ENCODE data around the gene CELF5. TPM values are rescaled to one million over a fixed set of nuclear protein-coding genes. Genes with fewer than 3 reads are reported as not detected.

The CELF5 gene
- total RNA-seq, 2 experiments from 2014 or later: 0.20 to 0.56 TPM

- no peak for TF ChIP-seq CTCF (IDR thresholded peaks at IDR 0.05)
- no peaks in the 10 kb centered on the region for H3K36me3 Mint-ChIP-seq (ENCODE audit: low read depth)
- DNase-seq (no peak), ATAC-seq (no peak)
- H3K27me3 Mint-ChIP-seq: peaks cover 16% of the 10 kb centered on the region
- CTCF ChIA-PET: interaction anchor here (2.0 kb wide), 1 partner anchor 9 kb away, joined by 12 read pairs; no protein-coding TSS in a partner anchor
- H3K9me3 Mint-ChIP-seq: no peaks in the 10 kb centered on the region
- H3K4me3 Mint-ChIP-seq: no peak overlapping the region
- intact Hi-C loops (cut with micrococcal nuclease): no loop called here
- POLR2A ChIA-PET: no interaction called here
- H3K4me1 Mint-ChIP-seq (ENCODE audit: low read depth): no peaks in the 10 kb centered on the region
- no peak overlapping the region for H3K27ac Mint-ChIP-seq
Observed at GRCh38 chr19:3266092-3266693, 41.7 kb downstream of the CELF5 start.

DNA sequence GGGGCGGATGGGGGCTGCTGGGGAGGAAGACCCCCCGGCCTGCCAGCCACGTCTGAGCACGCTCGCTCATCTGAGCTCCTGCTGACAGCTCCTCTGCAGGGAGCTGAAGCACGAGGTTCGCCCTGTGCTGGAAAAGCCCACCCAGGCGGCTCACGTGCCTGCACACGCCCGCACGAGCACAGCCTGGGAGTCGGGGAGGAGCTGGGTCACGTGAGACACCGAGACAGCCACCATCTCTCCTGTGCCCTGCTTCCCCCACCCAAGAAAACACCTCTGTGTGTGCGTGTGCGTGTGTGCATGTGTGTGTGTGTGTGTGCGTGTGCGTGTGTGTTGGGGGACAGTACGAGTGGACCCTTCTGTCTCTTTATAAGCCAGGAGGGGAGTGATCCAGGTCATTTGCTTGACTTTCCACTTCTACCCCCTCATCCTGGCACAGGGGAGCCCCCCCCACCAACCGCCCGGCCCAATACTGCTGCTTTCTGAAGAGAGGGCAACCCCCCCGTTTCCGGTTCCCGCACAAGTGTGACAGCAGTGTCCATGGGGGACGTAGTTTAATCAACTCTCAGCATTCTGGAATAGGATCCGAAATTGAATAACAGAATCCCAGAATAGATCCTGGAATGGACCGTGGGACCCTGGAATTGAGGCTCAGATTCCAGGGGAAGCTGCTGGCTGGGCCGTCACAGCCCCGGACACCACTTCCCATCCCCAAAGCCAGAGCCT is 42.5 kb downstream of the CELF5 start:
- CTCF ChIA-PET: no interaction called here
- POLR2A ChIA-PET: interaction anchor here (1.0 kb wide), 1 partner anchor 109 kb away, joined by 3 read pairs; no protein-coding TSS in a partner anchor
- ATAC-seq: no peak

DNA sequence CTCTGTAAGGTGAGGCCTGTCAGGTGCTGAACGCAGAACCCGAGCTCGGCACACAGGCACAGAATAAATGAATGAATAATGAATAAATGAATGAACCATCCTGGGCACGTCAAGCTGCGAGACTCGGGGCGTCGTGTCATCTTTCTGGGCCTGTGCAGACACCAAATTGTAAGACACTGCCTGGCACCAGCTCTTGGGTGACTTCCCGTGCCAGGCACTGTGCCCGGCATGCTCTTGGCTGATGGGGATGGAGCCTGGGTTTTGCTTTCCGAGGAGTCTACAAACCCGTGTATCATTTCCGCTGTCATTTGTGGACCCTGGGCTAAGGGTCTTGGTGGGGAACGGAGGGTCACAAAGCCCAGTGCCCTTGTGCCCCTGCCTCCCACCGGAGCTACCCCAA is 43.9 kb downstream of the CELF5 start:
- no peaks in the 10 kb centered on the region for H3K36me3 Mint-ChIP-seq (ENCODE audit: low read depth)
- no peaks in the 10 kb centered on the region for H3K9me3 Mint-ChIP-seq
- H3K4me1 Mint-ChIP-seq (ENCODE audit: low read depth): no peaks in the 10 kb centered on the region
- H3K27ac Mint-ChIP-seq: no peak overlapping the region
- intact Hi-C loops (cut with micrococcal nuclease): no loop called here
- H3K27me3 Mint-ChIP-seq: peaks cover 23% of the 10 kb centered on the region
- TF ChIP-seq CTCF (IDR thresholded peaks at IDR 0.05): no peak
- ATAC-seq (no peak), DNase-seq (no peak)
- CTCF ChIA-PET: interaction anchor here (0.5 kb wide), 1 partner anchor 652 kb away, joined by 3 read pairs; no protein-coding TSS in a partner anchor
- H3K4me3 Mint-ChIP-seq: no peak overlapping the region
- POLR2A ChIA-PET: no interaction called here

More for the DNA sequence above, 42.5 kb downstream of the CELF5 start:
- Mint-ChIP-seq H3K9me3 (no peaks in the 10 kb centered on the region), H3K27ac (no peak overlapping the region), H3K36me3 (ENCODE audit: low read depth) (no peaks in the 10 kb centered on the region), H3K4me1 (ENCODE audit: low read depth) (no peaks in the 10 kb centered on the region), H3K27me3 (peaks cover 23% of the 10 kb centered on the region), H3K4me3 (no peak overlapping the region)
- no peak for DNase-seq
- no peak for TF ChIP-seq CTCF (IDR thresholded peaks at IDR 0.05)
- intact Hi-C loops (cut with micrococcal nuclease): no loop called here

DNA sequence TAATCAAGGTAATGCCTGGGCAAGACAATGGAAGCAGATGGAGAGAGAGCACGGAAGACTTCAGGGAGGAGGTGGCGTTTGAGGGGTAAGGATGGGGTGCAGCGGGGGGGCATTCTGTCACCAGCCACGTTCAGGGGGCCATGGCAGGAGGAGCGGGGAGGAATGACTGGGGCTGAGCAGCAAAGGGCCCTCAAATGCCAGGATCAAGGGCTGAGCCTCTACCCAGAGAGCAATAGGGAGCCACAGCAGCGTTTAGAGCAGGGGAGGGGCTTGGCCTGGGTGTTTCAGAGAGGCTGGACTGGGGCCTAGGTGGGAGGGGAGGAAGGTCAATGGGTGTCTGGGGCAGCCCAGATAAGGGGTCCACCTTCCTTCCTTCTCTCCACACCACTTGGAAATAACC is 44.3 kb downstream of the CELF5 start:
- Mint-ChIP-seq H3K36me3 (ENCODE audit: low read depth) (no peaks in the 10 kb centered on the region), H3K4me1 (ENCODE audit: low read depth) (no peaks in the 10 kb centered on the region), H3K9me3 (no peaks in the 10 kb centered on the region), H3K27ac (no peak overlapping the region), H3K27me3 (peaks cover 23% of the 10 kb centered on the region), H3K4me3 (no peak overlapping the region)
- CTCF ChIA-PET: interaction anchor here (0.5 kb wide), 1 partner anchor 652 kb away, joined by 3 read pairs; no protein-coding TSS in a partner anchor
- POLR2A ChIA-PET: no interaction called here
- DNase-seq (no peak), ATAC-seq (no peak)
- intact Hi-C loops (cut with micrococcal nuclease): no loop called here
- TF ChIP-seq CTCF (IDR thresholded peaks at IDR 0.05): no peak
